PFSK-1 (cell line): Measurements from ENCODE around the gene AP2A2.

ENCODE experiments used
- FOXP2 ChIP-seq: optimal IDR thresholded peaks from 2 replicates; pipeline ENCODE3; 2011; ENCODE audit warnings: borderline replicate concordance, control low read depth, inconsistent platforms; ENCODE audit not compliant: insufficient read depth; ENCODE audit errors: extremely low read length, extremely low read depth
- POLR2AphosphoS5 ChIP-seq: IDR thresholded peaks from 2 replicates; pipeline ENCODE4 v1.6.1; 2012; ENCODE audit warnings: low read depth, mild to moderate bottlenecking, control low read depth, low read length, moderate library complexity
- SIN3A ChIP-seq: IDR thresholded peaks from 2 replicates; pipeline ENCODE4 v1.6.1; 2012; ENCODE audit warnings: mild to moderate bottlenecking, low read length, moderate library complexity, borderline replicate concordance; ENCODE audit not compliant: insufficient read depth
- TAF1 ChIP-seq: IDR thresholded peaks from 2 replicates; pipeline ENCODE4 v1.6.1; 2012; ENCODE audit warnings: low read length, control low read depth, borderline replicate concordance; ENCODE audit not compliant: insufficient read depth
- TF ChIP-seq, protein P1 (sequence below), 2 experiments: IDR thresholded peaks; 2 replicates each; pipeline versions ENCODE4 v1.6.1 to v1.8.0; 2011 to 2012; ENCODE audit warnings: low read depth in 2 of 2, low read length in 2 of 2, control low read depth in 1 of 2, inconsistent platforms in 1 of 2, mild to moderate bottlenecking in 1 of 2, moderate library complexity in 1 of 2; ENCODE audit not compliant: insufficient read depth in 1 of 2

DNA sequence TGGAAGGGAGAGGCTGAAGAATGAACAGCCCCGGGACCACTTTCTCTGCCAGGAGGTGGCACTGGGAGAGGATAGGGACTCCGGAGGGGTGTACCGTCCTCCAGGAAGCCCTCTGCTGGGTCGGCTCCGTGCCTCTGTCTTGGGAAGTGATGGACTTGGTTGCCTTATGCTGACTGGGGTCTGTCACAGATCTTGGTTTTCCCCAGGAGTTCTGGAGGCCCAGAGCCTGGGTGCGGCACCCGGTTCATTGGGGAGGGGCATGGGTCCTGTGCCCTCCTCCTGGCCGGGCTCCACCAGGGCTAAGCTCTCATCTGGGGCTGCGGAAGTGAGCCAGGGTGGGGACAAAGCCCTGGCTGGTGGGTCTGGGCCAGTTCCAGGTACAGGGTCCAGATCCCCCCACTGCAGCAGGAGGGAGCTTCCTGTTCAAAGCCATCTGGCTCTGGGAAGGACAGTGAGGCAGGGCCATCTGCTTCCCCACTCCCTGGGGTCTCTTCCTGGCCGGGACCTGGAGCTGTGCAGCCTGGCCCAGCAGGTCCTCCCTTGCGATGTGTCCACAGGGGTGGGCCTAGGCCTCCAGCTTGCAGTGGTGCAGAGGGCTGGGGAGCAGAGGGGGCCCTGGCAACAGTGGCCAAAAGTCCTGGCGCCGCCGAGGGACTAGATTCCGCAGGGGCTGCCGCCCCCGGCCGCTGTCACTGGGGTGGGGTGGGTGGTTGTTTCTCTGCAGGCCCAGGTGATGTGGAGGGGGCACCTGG is 1.1 kb upstream of the AP2A2 start:
- no peak for TF ChIP-seq POLR2AphosphoS5
- TF ChIP-seq TAF1: no peak
- TF ChIP-seq SIN3A: no peak
- TF ChIP-seq, protein P1, sequence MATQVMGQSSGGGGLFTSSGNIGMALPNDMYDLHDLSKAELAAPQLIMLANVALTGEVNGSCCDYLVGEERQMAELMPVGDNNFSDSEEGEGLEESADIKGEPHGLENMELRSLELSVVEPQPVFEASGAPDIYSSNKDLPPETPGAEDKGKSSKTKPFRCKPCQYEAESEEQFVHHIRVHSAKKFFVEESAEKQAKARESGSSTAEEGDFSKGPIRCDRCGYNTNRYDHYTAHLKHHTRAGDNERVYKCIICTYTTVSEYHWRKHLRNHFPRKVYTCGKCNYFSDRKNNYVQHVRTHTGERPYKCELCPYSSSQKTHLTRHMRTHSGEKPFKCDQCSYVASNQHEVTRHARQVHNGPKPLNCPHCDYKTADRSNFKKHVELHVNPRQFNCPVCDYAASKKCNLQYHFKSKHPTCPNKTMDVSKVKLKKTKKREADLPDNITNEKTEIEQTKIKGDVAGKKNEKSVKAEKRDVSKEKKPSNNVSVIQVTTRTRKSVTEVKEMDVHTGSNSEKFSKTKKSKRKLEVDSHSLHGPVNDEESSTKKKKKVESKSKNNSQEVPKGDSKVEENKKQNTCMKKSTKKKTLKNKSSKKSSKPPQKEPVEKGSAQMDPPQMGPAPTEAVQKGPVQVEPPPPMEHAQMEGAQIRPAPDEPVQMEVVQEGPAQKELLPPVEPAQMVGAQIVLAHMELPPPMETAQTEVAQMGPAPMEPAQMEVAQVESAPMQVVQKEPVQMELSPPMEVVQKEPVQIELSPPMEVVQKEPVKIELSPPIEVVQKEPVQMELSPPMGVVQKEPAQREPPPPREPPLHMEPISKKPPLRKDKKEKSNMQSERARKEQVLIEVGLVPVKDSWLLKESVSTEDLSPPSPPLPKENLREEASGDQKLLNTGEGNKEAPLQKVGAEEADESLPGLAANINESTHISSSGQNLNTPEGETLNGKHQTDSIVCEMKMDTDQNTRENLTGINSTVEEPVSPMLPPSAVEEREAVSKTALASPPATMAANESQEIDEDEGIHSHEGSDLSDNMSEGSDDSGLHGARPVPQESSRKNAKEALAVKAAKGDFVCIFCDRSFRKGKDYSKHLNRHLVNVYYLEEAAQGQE (IDR thresholded peaks at IDR 0.05; ENCODE audit: insufficient read depth in 1 of 2, low read depth in 2 of 2, low read length in 2 of 2): no peak
- no peak for TF ChIP-seq FOXP2
